NCI-H1417 treated with DMSO at 0.1 percent for 48 hours (cell line): ENCODE measurements around the gene LYRM7.
"Not testable (repeated sequence)": the region's sequence is repeated elsewhere in the genome, so short reads cannot be mapped to it uniquely, and the experiment has no call there.

Source experiments
- DNase-seq: peaks from one replicate; lab custom pipeline; 2025; lab: John Stamatoyannopoulos, UW

LYRM7 gene

GRCh38 chr5:131180407-131180806, 9.7 kb downstream of the LYRM7 start:
- DNase-seq, result no peak

GRCh38 chr5:131182839-131183238, 12.1 kb downstream of the LYRM7 start:
- no peak for DNase-seq

GRCh38 chr5:131185523-131186104, 14.9 kb downstream of the LYRM7 start:
- DNase-seq, result no peak

GRCh38 chr5:131186561-131187256, 16.0 kb downstream of the LYRM7 start:
- no peak for DNase-seq

GRCh38 chr5:131193106-131193505, 22.4 kb downstream of the LYRM7 start:
- DNase-seq, result no peak

- DNase-seq, result not testable (repeated sequence)
These were observed 23.2 kb downstream of the LYRM7 start for GRCh38 chr5:131193897-131194296.

- DNase-seq, result no peak
These were observed 24.0 kb downstream of the LYRM7 start for GRCh38 chr5:131194725-131195124.

- DNase-seq, result no peak
These were observed 25.0 kb downstream of the LYRM7 start for GRCh38 chr5:131195696-131196095.

- DNase-seq, result no peak
These were observed 25.6 kb downstream of the LYRM7 start for GRCh38 chr5:131196331-131196730.

GRCh38 chr5:131198625-131199024, 27.9 kb downstream of the LYRM7 start:
- DNase-seq, result no peak

GRCh38 chr5:131200560-131200959, 29.8 kb downstream of the LYRM7 start:
- DNase-seq, result no peak

GRCh38 chr5:131204964-131205363, 34.2 kb downstream of the LYRM7 start:
- no peak for DNase-seq

- DNase-seq, result no peak
These were observed 35.3 kb downstream of the LYRM7 start for GRCh38 chr5:131206061-131206460.

GRCh38 chr5:131206772-131207171, 36.0 kb downstream of the LYRM7 start:
- no peak for DNase-seq

GRCh38 chr5:131209175-131209505, 38.4 kb downstream of the LYRM7 start:
- no peak for DNase-seq

GRCh38 chr5:131209506-131210150, 38.9 kb downstream of the LYRM7 start:
- DNase-seq, result no peak

- DNase-seq, result no peak
These were observed 39.4 kb downstream of the LYRM7 start for GRCh38 chr5:131210151-131210510.

- no peak for DNase-seq
These were observed 40.9 kb downstream of the LYRM7 start for GRCh38 chr5:131211669-131212068.

- no peak for DNase-seq
These were observed 41.8 kb downstream of the LYRM7 start for GRCh38 chr5:131212471-131213021.

- no peak for DNase-seq
These were observed 44.0 kb downstream of the LYRM7 start for GRCh38 chr5:131214609-131215227.

GRCh38 chr5:131217791-131218190, 47.0 kb downstream of the LYRM7 start:
- DNase-seq, result no peak

- no peak for DNase-seq
These were observed 47.6 kb downstream of the LYRM7 start for GRCh38 chr5:131218392-131218791.

GRCh38 chr5:131220566-131220965, 49.8 kb downstream of the LYRM7 start:
- no peak for DNase-seq
